HepG2 (cell line): ENCODE results near the gene CUTC.

ENCODE experiments used
- FOXA3 ChIP-seq: IDR thresholded peaks from 2 replicates; pipeline ENCODE4 v1.6.1; 2016; ENCODE audit warnings: missing genetic modification reagents, missing compliant biosample characterization
- JUN ChIP-seq: sonication (generic); formaldehyde crosslinking; IDR thresholded peaks from 2 replicates; pipeline ENCODE4 v1.4.0; 2020; ENCODE audit warnings: mild to moderate bottlenecking, missing genetic modification reagents
- RAD51 ChIP-seq: fragments of 450-650 bp; IDR thresholded peaks from 2 replicates; pipeline ENCODE4 v1.6.1; 2016; ENCODE audit warnings: borderline replicate concordance

GRCh38 chr10:99700649-99701048 is 31.4 kb upstream of the CUTC start:
- no peak for TF ChIP-seq JUN (CRISPR knock-in tag)
- TF ChIP-seq RAD51, result no peak
- TF ChIP-seq FOXA3 (CRISPR knock-in tag), result no peak
